ENCODE data around the gene IGSF8. TPM values are rescaled to one million over a fixed set of nuclear protein-coding genes. Genes with fewer than 3 reads are reported as not detected.
"Not testable (repeated sequence)": the region's sequence is repeated elsewhere in the genome, so short reads cannot be mapped to it uniquely, and the experiment has no call there.

IGSF8 gene
- total RNA-seq, 2 donors from 2014 or later: 26.3 to 32.0 TPM

- Mint-ChIP-seq H3K27ac (no peak overlapping the region), H3K36me3 (ENCODE audit: insufficient read depth in 2 of 2) (no peaks in the 10 kb centered on the region)
- peak in 1 of 2 donors; percentile 35 for ATAC-seq (replicated peaks in 1 of 2)
These were observed 41.7 kb downstream of the IGSF8 start for GRCh38 chr1:160056648-160057169.

DNA sequence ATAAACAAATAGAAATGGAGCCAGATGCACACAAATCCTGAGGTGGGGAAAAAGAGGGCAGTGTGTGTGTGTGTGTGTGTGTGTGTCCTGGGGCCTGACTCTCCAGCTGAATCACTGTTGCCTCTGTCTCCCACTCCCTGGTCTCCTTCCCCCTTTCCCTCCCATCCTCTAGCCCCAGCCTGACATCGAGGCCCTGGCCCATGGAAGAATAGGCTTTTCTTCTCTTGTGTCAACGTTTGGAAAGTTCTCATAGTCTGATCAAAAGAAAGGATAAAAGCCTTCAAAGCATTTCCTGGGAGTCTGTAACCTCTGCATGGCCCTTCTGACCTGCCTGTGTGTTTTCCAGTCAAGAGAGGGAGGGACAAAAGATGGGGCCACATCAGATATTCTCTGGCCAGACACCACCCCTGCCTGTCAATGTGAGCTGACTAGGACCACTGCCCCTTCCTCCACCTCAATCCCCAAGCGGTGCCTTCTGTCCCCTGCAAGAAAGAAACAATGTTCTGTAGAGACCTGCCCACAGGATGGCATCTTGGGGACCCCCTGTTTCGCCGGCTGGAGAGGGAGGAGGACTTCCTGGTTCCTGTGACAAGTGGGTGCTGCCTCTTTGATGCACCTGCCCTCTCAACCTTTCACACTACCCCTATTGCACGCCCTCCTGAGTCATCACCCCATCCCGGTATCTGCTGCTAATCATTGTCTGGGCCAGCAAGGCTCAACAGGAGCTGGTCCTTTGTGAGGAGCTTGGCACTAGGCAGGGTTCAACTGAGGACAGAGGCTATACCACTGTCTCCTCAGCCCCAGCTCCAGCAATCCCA, 44.7 kb downstream of the IGSF8 start:
- Mint-ChIP-seq H3K4me1 (ENCODE audit: low read depth) (no peaks in the 10 kb centered on the region), H3K36me3 (ENCODE audit: insufficient read depth in 2 of 2) (no peaks in the 10 kb centered on the region), H3K4me3 (no peak overlapping the region), H3K27me3 (ENCODE audit: low read depth) (peaks cover 51% of the 10 kb centered on the region), H3K9me3 (no peaks in the 10 kb centered on the region), H3K27ac (no peak overlapping the region)
- ATAC-seq (replicated peaks in 1 of 2) (no peak), DNase-seq (no peak)

More at GRCh38 chr1:160056648-160057169, 41.7 kb downstream of the IGSF8 start:
- H3K9me3 Mint-ChIP-seq: no peaks in the 10 kb centered on the region
- no peak for DNase-seq
- H3K4me3 Mint-ChIP-seq: no peak overlapping the region
- H3K27me3 Mint-ChIP-seq (ENCODE audit: low read depth): peaks cover 48% of the 10 kb centered on the region
- H3K4me1 Mint-ChIP-seq (ENCODE audit: low read depth): no peaks in the 10 kb centered on the region

DNA sequence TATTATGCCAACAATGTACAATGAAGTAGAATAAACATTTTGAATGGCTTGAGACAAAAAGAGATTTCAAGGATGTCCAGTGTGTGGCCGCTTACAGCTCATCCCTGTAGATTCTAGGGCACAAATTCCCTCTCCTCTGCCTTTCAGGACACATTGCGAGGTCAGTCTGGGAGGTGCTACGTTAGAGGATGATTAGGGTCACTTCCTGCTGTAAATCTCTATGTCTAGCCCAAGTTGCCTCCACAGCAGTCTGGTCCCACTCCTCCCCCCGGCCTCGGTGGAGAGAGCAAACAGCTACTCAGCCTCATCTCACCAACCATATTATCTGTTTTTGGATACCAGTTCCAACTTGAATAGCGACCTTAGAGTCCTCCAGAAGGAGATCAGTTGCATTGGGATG, 45.5 kb downstream of the IGSF8 start:
- H3K9me3 Mint-ChIP-seq: no peaks in the 10 kb centered on the region
- DNase-seq: no peak
- peaks cover 47% of the 10 kb centered on the region for H3K27me3 Mint-ChIP-seq (ENCODE audit: low read depth)
- H3K36me3 Mint-ChIP-seq (ENCODE audit: insufficient read depth in 2 of 2): no peaks in the 10 kb centered on the region
- no peak overlapping the region for H3K4me3 Mint-ChIP-seq
- H3K27ac Mint-ChIP-seq: no peak overlapping the region
- no peak for ATAC-seq (replicated peaks in 1 of 2)
- H3K4me1 Mint-ChIP-seq (ENCODE audit: low read depth): no peaks in the 10 kb centered on the region

DNA sequence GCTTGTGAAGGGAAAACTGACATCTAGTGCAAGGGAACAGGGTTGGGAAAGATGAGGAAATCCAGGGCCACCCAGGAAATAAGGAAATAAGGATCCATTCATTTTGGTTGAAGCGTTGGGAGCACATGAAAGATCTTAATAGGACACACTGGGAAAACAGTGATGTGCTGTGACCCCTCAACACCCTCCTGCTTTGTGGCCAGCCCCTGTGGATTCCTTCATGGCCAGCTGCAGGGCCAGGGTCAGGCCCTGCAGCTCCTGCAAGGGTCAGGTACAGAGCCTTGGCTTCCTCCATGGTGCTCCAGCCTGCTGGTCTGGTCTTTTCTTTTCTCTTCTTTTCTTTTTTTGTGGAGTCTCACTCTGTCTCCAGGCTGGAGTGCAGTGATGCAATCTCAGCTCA, 47.8 kb downstream of the IGSF8 start:
- no peaks in the 10 kb centered on the region for H3K36me3 Mint-ChIP-seq (ENCODE audit: insufficient read depth in 2 of 2)
- ATAC-seq (replicated peaks in 1 of 2) (no peak), DNase-seq (no peak)
- H3K4me1 Mint-ChIP-seq (ENCODE audit: low read depth): peaks cover 14% of the 10 kb centered on the region
- no peak overlapping the region for H3K27ac Mint-ChIP-seq
- no peaks in the 10 kb centered on the region for H3K9me3 Mint-ChIP-seq
- no peak overlapping the region for H3K4me3 Mint-ChIP-seq
- H3K27me3 Mint-ChIP-seq (ENCODE audit: low read depth): peaks cover 28% of the 10 kb centered on the region

GRCh38 chr1:160050182-160050581, 48.2 kb downstream of the IGSF8 start:
- not testable (repeated sequence) for ATAC-seq (replicated peaks in 1 of 2); H3K9me3 Mint-ChIP-seq; H3K4me3 Mint-ChIP-seq; DNase-seq; H3K36me3 Mint-ChIP-seq (ENCODE audit: insufficient read depth in 2 of 2); H3K27ac Mint-ChIP-seq
- Mint-ChIP-seq H3K27me3 (ENCODE audit: low read depth) (peaks cover 30% of the 10 kb centered on the region), H3K4me1 (ENCODE audit: low read depth) (peaks cover 14% of the 10 kb centered on the region)

GRCh38 chr1:160049101-160049500, 49.3 kb downstream of the IGSF8 start:
- DNase-seq (no peak), ATAC-seq (replicated peaks in 1 of 2) (no peak)
- Mint-ChIP-seq H3K9me3 (no peaks in the 10 kb centered on the region), H3K36me3 (ENCODE audit: insufficient read depth in 2 of 2) (no peaks in the 10 kb centered on the region), H3K27me3 (ENCODE audit: low read depth) (peaks cover 41% of the 10 kb centered on the region), H3K4me3 (no peak overlapping the region), H3K27ac (no peak overlapping the region), H3K4me1 (ENCODE audit: low read depth) (peaks cover 14% of the 10 kb centered on the region)

DNA sequence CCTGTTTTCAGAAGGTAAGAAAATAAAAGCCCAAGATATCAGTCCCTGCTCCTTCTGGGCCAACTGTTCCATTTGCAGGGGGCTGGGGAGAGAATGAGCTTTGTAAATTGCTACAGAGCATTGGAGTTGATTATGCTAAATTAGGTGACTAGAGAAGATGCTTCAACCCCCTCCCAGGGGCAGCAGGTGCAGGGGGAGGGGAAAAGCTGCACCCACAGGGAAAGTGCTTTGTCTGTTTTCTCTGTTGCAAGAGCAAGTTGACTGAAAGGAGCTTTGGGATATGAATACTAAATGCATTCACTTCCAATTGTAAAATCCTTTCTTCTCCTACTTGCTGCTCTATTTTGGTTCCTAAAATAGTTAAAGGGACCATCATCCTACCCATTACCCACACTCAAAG, 50.1 kb downstream of the IGSF8 start:
- Mint-ChIP-seq H3K27ac (no peak overlapping the region), H3K4me3 (no peak overlapping the region), H3K4me1 (ENCODE audit: low read depth) (peaks cover 14% of the 10 kb centered on the region), H3K36me3 (ENCODE audit: insufficient read depth in 2 of 2) (no peaks in the 10 kb centered on the region), H3K27me3 (ENCODE audit: low read depth) (peaks cover 45% of the 10 kb centered on the region), H3K9me3 (no peaks in the 10 kb centered on the region)
- ATAC-seq (replicated peaks in 1 of 2) (no peak), DNase-seq (no peak)

GRCh38 chr1:160047111-160047991, 51.1 kb downstream of the IGSF8 start:
- Mint-ChIP-seq H3K4me1 (ENCODE audit: low read depth) (peaks cover 14% of the 10 kb centered on the region), H3K36me3 (ENCODE audit: insufficient read depth in 2 of 2) (no peaks in the 10 kb centered on the region), H3K4me3 (peak overlapping the region; percentile 57 to 73), H3K27ac (peak overlapping the region; percentile 30), H3K27me3 (ENCODE audit: low read depth) (peaks cover 46% of the 10 kb centered on the region), H3K9me3 (no peaks in the 10 kb centered on the region)
- ATAC-seq (replicated peaks in 1 of 2): no peak
- DNase-seq: no peak

DNA sequence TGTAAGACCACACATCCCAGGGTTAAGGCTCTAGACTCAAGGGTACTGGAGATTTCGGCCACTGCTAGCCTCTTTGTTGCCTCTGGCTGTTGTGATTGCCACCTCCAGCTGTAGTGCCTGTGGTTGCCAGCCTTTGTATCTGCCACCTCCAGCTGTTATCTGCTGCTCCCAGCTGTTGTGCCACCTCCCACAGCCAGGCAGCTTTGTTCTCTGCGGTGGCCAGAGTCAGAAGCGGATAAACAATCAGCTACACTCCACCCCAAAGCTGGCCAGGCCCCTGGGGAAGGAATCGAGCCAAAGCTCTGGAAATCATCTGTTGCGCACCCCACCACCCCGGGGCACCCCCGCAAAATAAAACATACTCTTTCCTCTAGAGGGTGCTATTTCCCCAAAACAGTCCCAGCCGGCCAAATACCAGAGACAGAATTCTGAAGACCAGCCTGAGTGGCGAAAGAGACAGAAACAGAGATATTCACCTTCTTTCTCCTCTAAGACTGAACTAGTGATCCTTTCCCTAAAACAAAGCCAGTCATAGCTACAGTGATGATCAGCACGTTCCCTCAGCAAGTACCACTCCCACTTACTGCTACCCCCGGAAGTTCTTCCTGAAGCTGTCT, 51.8 kb downstream of the IGSF8 start:
- H3K9me3 Mint-ChIP-seq: no peaks in the 10 kb centered on the region
- DNase-seq (peak; percentile 41 to 55), ATAC-seq (replicated peaks in 1 of 2) (peak; percentile 84)
- peaks cover 38% of the 10 kb centered on the region for H3K27me3 Mint-ChIP-seq (ENCODE audit: low read depth)
- no peaks in the 10 kb centered on the region for H3K36me3 Mint-ChIP-seq (ENCODE audit: insufficient read depth in 2 of 2)
- peak overlapping the region; percentile 30 for H3K27ac Mint-ChIP-seq
- H3K4me3 Mint-ChIP-seq: peak overlapping the region; percentile 57 to 73
- H3K4me1 Mint-ChIP-seq (ENCODE audit: low read depth): peaks cover 14% of the 10 kb centered on the region

GRCh38 chr1:160045653-160046052, 52.8 kb downstream of the IGSF8 start:
- H3K27me3 Mint-ChIP-seq (ENCODE audit: low read depth): peaks cover 37% of the 10 kb centered on the region
- no peak overlapping the region for H3K4me3 Mint-ChIP-seq
- ATAC-seq (replicated peaks in 1 of 2) (no peak), DNase-seq (no peak)
- H3K9me3 Mint-ChIP-seq: no peaks in the 10 kb centered on the region
- H3K36me3 Mint-ChIP-seq (ENCODE audit: insufficient read depth in 2 of 2): no peaks in the 10 kb centered on the region
- H3K27ac Mint-ChIP-seq: no peak overlapping the region
- peaks cover 14% of the 10 kb centered on the region for H3K4me1 Mint-ChIP-seq (ENCODE audit: low read depth)

DNA sequence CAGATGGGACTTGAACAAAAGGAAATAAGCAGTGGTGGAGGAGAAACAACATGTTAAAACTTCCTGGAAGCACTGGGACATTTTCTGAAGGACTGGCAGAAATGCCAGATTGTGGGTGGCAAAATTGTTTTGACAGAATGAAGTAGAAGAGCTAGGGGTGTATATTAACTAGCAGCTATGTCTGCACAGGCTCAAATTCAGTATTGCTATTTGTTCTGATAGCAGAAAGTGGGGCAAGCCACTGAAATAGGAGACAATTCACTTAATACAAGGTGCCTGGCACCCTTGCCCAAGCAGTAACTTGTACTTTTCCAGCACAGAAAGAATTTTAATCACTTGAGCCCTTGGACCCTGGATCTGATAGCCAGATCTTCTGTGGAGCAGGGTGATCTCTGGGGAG, 54.9 kb downstream of the IGSF8 start:
- no peaks in the 10 kb centered on the region for H3K36me3 Mint-ChIP-seq (ENCODE audit: insufficient read depth in 2 of 2)
- no peak for DNase-seq
- H3K4me3 Mint-ChIP-seq: no peak overlapping the region
- no peak for ATAC-seq (replicated peaks in 1 of 2)
- H3K27me3 Mint-ChIP-seq (ENCODE audit: low read depth): peaks cover 28% of the 10 kb centered on the region
- no peak overlapping the region for H3K27ac Mint-ChIP-seq
- no peaks in the 10 kb centered on the region for H3K9me3 Mint-ChIP-seq
- H3K4me1 Mint-ChIP-seq (ENCODE audit: low read depth): peaks cover 14% of the 10 kb centered on the region

All from activated T-cell treated with anti-CD3 and anti-CD28 coated beads, Interleukin-2, amount 50 U/mL, for 72 hours (primary cell).